NCI-H2081 (cell line): ENCODE data around the gene GABRD.

Experiments used
- DNase-seq, 2 experiments: peaks; one replicate each; lab custom pipeline; 2025; lab: John Stamatoyannopoulos, UW

Gene GABRD

DNA sequence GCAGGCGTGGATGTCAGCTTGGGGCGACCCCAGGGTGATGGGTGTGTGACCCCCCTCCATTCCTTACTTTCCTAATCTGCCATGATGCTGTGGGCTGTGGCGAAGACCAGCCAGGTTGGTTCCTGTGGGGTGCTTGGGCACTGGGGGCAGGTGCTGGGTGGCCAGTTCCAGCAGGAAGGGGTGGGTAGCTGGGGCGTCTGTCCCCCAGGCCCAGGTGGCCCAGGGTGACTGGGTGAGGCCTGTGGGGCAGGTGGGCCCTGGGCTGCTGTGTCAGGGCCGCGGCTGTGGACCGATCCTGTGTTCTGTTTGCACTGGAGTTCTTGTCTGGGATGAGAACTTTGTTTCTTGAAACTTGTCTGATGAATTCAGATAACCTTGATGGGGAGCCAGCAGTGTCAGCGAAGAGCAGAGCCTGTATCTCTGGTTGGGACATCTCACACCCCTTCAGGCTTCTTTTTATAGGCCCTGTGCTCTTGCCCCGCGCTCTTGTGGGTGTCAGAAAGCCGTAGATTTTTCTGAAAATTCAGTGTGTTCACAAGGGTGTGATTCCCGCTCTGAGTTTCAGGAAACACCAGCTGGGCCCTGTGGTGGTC lies 34.7 kb downstream of the GABRD start:
- no peak for DNase-seq

DNA sequence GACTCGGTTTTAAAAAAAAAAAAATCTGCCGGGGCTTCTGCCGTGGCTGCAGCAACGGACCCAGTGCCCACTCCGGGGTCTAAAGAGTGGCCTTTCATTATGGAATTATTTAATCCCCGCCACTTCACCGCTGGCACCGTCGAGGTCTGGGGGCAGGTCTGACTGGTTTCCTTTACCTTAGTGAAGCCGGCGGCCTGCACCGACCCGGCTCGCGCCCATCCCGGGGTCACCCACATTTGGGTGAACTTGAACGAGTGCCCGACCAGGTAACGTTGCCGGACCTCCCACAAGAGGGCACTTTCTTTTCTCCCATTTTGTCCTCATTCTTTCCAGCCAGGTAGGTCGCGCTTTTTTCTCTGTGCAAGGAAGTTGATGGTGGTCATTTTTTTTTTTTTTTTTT lies 35.4 kb downstream of the GABRD start:
- no peak for DNase-seq

DNA sequence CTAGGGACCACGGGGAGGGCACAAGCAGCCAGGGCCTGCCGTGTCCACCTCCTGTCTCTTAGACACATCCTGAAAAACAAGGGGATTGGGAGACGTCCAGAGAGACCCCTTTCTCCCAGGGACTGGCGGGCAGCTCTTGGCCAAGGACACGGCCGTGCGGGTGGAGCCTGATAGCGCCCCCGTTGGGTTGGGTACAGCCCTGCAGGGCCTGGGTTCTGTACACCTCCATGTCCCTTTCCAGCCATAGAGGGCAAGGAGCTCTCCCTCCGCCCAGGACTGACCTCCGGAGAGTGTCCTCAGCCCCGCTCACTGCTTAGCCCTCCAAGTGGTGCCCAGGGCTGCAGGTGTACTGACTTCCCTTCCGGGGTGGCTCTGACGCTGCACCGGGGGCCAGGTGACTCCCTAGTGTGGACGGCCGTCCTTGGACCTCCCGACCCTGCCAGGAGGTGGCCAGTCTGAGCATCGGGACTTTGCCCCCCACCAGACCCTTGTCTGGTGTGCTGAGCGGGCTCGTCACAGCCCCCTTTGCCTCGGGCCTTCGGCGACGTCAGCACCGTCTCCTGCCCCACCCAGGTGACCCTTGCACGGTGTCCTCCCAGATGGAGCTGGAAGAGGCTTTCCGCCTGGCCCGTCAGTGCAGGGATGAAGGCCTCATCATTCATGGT lies 36.9 kb downstream of the GABRD start:
- no peak for DNase-seq

GRCh38 chr1:2056955-2057590 lies 37.9 kb downstream of the GABRD start:
- no peak for DNase-seq

DNA sequence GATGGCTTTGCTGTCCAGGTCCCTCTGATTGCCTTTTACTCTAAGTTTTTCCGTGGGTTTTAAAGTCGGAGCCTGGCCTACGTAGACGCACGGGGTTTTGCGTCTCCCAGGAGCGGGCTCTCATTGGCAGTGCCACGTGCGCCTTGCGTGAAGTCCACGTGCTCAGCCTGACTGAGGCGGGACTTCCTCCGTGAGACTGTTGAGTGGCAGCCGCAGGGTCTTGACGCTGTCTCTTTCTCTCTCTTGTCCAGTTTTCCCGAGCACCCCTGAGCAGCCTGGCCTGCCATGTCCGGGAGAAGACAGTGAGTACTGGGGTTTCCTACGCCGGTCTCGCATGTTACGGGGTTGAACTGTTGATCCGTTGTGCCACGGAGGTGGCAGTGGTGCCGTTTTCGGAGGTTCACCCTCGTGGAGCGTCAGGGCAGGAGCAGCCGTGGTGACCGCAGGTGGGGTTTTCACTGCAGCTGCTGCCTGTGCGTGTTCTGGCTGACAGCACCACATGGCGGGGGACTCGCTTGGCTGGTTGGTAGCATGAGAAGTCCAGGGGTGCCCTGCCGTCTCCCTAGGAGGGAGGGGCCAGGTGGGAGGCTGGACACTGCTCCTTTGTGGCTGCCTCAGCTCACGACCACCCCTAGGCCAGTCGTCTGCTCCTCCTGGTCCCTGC lies 40.3 kb downstream of the GABRD start:
- DNase-seq: no peak

- DNase-seq: no peak
These were observed 40.9 kb downstream of the GABRD start for GRCh38 chr1:2060072-2060471.

- DNase-seq: no peak
These were observed 41.4 kb downstream of the GABRD start for GRCh38 chr1:2060535-2060934.

DNA sequence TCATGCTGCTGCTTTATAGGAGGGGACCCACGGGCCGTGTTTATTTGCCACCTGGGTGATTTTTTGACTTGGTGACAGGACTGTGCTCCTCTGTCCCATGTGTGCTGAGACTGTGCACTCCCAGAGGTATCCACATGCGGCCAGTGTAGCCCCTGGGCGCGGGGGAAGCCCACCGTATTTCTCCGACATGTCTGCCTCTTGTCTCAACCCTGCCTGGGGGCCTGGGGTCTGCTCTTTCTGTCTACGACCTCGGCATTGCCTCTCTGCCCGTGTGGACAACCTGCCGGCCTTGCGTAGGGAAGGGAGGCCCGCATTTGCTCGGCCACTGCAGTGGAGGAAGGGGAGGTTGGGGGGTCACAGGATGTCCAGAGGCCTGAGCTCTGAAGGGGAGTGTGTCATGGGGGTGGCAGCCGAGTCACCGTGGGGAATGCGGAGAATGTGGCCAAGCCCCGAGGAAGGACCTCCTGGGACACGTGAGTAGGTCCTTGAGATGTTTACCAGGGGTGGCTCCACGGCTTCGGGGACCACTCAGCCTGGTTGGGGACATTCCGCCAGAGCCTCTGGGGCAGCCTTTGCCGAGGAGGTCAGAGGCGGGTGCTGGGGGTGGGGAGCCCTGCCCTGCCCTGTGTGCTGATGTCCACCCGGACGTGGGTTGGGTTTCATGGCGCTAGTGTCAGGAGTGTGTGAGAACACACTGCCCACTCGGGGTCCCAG lies 42.1 kb downstream of the GABRD start:
- no peak for DNase-seq

DNA sequence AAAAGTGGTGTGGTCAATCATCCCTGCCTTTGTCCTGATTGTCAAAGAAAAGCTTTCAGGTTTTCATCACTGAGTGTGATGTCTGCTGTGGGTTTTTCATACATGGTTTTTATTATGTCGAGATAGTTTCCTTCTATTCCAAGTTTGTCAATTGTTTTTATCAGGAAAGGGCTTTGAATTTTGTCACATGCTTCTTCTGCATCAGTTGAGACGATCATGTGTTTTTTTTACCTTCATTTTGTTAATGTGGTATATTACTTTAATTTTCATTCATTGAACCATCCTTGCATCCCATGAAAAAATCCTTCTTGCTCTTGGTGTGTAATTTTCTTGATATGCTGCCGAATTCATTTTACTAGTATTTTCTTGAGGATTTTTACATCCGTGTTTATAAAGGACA lies 46.6 kb downstream of the GABRD start:
- DNase-seq: no peak

DNA sequence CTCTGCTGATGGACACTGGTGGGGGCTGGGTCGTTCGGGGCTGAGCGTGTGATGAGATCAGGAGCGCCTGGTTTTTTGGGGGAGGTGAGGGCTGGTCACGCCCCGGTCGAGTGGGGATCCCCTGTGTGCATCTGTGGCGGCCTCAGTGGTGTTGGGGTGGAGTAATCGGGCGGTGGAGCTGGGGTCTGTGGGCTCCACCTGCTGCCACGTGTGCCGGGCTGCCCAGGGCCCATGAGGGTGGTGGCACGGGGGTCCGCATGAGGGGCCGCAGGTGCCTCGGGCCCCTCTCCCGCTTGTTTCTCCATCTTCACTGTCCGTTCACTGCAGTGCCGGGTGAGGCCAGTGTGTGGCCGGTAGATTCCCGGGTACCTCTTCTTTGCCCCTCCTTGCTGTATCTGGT lies 48.2 kb downstream of the GABRD start:
- DNase-seq: no peak

GRCh38 chr1:2067981-2068380 lies 48.8 kb downstream of the GABRD start:
- no peak for DNase-seq

GRCh38 chr1:2068951-2069350 lies 49.8 kb downstream of the GABRD start:
- no peak for DNase-seq

DNA sequence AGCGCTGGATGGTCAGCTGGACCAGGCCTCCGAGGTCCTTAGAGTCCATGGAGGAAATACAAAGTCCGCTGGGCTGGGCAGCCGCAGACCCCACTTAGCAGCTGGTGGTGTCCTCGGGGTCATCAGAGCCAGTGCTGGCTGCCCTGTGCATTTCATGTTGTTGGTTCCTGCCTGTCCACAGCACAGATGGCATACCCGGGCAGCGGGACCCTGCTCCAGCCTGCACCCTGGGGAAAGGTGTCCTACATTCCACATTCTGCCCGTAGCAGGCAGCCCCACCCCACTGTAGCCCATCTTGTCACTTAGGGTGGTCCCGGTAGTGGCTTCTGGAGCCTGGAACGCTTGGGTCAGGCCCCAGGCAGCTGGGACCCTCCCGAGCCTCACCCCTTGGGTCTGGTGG lies 50.9 kb downstream of the GABRD start:
- no peak for DNase-seq

DNA sequence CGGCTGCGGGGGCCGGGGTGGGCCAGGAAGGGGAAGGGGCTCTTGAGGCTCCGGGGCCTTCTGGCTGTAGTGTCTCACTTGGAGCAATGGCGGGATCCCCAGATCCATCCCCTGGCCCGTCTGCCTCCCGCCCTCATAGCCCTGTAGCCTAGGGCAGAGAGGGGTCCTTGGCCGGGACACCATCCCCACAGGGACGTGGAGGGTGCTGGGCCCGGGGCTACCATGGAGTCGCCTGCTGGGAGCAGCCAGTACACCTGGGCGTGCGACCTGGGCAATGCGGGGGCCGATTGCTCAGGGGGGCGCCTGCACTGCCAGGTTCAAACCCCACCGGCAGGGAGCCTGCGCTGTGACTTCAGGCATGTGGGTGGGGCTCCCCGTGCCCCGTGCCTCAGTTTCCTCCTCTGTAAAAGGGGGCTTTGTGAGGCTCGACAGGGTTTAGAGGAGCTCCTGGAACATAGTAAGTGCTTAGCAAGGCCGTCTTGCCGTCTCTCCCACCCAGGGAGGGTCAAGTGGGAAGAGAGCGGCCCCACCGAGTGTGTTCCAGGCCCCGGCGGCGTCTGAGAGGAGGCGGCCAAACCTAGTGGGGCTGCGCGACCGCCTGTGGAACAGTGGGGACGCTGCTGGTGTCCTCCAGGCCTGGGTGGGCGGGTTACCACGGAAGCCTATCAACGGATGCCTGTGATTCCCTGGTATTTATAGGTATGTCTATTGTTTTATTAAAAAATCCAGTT lies 51.8 kb downstream of the GABRD start:
- DNase-seq: no peak

DNA sequence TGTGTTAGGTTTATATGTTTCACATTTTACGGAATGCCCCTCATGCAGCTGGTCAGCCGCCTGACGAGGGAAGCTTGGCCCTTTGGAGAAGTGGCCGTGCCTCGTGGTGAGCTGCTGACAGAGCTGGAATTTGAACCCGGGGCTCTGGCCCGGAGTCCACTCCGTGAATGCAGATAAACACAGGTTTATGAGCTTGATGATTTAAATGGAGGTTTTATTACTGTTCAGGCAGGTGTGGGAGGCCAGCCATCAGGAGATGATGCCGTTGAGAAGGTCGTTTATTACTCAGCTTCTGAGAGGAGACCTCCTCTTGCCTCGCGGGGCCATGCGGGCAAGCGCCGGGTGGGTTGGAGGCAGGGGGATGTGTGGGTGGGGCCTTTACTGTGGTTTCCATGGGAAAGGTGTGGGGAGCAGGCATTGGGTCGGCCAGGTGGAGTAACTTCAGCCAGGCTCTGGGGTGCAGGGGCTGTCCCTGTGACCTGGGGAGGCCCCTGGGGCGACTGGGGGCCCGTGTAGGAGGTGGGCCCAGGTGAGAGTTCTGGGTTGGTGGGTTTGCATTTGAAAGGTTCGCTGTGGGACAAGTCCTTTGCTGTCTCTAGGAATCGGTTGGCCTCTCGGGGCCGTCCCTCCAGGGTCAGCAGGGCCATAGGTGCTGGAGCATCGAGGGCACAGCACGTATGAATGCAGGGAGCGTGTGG lies 53.1 kb downstream of the GABRD start:
- DNase-seq: no peak

DNA sequence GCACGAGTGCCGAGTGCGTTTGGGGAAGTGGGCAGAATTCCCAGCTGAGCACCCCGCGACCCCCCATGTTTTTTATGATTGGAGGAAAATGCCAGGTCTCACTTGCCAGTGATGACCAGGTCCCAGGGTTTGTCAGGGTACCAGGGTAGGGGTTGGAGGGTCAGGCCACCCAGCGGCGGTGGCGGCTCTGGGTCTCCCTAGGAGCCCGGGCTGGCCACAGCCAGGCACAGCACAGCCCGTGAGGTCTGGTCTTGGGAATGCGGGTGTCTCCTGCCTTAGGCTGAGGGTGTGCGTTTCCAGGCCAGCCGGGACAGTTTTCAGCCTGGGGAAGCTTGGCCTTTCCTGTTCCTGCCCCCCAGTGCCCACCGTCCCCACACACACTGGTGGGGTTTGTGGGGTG lies 53.7 kb downstream of the GABRD start:
- no peak for DNase-seq

DNA sequence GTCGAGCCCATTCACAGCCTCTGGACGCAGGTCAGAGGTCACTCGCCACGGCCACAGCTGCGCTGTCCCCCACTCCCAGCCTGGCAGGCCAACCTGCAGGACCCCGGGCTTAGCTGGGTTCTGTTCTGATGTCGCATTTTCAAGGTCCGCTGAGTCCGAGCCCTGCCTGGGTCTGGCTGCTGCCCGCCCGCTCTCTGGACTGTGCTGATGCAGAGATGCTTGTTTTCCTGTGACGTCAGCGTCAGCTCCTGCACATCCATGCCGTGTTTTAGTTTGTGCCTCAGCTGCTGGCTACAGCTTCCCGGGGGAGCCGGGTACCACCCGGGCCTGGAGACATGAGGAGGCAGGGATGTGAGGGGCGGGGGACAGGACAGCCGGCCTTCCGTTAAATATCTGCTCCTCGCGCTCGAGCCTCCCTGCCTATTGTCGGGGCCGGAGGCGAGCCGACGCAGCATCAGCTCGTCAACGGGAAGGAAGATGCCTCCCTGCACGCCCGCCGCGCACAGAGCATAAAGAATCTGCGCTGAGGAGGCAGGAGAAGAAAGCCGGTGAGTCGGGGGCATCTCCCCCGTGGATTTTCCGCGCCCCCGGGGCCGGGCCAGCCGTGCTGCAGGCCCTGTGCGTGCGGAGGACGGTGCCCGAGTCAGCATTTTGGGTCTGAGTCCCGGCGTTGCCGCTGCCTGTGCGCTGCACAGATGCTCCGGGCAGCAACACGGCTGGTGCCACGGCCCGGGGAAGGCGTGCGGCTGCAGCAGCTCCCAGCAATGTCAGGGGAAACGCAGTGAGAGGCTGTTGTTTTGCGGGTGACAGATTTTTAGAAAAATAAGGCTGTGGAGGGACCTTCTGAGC lies 54.5 kb downstream of the GABRD start:
- no peak for DNase-seq

DNA sequence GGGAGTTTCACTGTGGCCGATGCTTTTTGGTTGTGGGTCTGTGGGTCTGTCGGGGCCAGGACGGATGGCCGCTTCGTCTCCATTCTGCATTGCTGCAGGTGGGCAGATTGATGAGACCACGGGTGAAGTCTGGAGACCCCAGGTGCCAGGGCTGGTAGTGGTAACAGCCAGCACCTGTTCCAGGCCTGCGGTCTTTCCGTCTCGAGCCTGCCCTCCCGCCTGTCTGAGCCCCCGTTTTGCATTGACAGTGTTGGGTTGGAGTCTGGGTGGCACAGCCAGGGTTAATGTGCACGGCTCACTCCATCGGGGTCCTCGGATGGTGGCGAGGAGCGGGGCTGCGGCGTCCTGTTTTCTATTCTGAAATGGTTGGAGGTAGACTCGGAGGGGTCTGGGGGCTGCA lies 55.3 kb downstream of the GABRD start:
- no peak for DNase-seq

DNA sequence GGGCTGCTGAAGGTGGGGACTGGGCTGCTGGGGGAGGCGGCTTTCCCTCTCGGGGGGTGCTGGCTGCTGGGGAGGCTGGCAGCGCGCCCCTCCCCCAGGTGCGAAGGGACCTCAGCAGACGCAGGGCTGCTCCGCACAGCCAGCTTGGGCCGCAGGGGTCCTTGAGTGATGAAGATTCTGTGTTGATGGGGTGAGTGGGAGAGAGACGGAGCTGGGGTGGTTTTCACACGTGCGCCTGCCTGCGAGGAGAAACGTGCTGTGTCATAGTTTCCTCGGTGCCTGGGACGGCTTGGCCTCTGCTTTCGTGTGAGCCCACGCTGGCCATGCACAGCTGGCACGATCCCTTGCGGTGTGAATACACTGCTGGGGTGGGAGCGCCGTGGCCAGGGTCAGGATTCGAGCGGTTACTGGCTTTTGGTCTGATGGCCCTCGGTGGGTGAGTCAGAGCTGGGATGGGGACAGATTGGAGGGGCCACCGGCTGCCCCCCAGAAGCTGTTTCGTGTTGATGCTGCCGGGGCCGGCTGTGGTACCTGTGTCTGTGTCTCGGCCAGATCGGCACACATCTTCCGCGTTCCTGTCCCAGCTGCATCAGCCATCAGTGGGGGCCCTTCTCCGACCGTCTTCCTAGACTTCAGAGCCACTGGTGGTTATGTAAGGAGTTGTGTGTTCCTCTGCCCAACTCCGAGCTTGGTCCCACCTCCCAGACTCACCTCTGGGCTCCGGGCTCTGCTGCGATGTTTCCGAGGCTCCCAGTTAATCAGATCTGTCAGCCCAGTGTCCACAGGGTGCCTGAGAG lies 56.0 kb downstream of the GABRD start:
- DNase-seq: no peak
